NCI-H187 (cell line): ENCODE results near the gene POLR2F.
"Not testable (repeated sequence)": the region's sequence is repeated elsewhere in the genome, so short reads cannot be mapped to it uniquely, and the experiment has no call there.

Source experiments
- DNase-seq, 2 experiments: peaks; one replicate each; lab custom pipeline; 2025; lab: John Stamatoyannopoulos, UW

The POLR2F gene

GRCh38 chr22:37925330-37925729 lies 28.2 kb upstream of the POLR2F start:
- no peak for DNase-seq

DNA sequence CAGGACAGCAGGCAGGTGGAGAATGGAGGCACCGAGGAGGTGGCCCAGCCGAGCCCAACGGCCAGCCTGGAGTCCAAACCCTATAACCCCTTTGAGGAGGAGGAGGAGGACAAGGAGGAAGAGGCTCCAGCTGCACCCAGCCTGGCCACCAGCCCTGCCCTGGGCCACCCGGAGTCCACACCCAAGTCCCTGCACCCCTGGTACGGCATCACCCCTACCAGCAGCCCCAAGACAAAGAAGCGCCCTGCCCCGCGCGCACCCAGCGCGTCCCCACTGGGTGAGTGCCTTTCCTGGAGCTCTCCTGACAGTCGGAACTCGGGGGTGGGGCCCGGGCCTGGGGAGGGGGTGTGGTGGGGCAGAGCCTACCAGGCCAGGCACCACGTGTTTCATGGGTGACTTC lies 27.7 kb upstream of the POLR2F start:
- DNase-seq = no peak

DNA sequence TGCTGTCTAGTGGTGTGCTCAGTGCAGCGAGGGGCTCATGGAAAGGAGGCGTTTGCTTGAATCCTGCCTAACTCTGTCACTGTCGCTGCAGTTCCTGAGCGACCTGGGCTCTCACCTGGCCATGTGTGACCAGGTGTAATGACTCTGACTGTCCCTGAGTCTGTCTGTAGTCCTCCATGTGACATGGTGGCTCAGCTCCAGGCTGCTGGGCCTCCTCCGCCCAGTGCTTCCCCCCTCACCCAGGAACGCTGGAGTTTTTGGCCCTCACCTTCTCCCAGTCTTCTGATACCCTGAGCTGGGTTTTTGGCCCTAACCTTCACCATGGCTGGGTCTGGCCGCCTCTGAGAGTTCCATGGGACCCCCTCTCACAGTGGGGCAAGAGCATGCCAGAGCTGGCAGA lies 27.1 kb upstream of the POLR2F start:
- DNase-seq = no peak

- DNase-seq = no peak
These were observed 26.5 kb upstream of the POLR2F start for GRCh38 chr22:37926771-37927636.

DNA sequence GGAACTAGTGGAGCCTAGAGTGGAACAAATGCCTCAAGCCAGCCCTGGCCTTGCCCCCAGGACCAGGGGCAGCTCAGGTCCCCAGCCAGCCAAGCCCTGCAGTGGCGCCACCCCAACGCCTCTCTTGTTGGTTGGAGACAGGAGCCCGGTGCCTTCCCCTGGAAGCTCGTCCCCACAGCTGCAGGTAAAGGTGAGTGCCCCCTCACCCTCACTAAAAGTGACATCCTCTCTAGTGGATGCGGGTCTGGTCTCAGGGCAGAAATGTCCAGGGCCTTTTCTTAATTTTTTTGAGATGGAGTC lies 25.9 kb upstream of the POLR2F start:
- no peak for DNase-seq

- no peak for DNase-seq
These were observed 24.1 kb upstream of the POLR2F start for GRCh38 chr22:37929390-37929789.

DNA sequence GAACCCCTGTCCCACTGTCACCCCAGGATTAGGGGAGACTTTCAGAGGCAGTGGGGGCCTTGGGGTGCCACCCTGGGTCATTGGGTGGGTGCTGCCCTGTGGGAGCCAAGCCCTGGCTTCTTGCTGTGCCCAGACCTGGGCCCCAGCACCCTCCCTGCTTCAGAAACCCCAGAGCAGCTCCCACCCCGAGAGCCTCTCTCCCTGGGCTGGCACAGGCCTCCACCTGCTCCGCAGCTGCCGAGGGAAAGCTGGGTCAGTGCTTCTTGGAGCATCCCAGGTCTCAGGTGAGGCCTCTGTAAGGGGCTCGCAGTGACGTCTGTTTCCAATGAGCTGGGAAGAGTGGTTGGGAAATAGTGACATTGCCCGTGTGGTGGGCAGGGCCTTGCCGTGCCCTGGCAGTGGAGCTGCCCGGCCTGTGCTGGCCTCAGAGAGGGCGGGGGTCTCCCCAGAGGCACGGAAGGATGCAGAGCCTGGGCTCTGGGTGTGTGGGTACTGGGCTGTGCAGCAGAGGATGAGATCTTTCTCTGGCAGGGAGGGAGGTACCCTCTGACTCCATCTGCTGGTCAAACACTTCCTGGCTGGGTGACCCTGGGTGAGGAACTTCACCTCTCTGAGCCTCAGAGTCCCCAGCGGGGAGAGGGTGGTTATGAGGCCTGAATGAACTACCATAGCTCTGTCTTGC lies 23.1 kb upstream of the POLR2F start:
- DNase-seq = no peak

GRCh38 chr22:37930952-37931440 lies 22.5 kb upstream of the POLR2F start:
- no peak for DNase-seq

GRCh38 chr22:37931893-37932389 lies 21.6 kb upstream of the POLR2F start:
- DNase-seq = no peak

DNA sequence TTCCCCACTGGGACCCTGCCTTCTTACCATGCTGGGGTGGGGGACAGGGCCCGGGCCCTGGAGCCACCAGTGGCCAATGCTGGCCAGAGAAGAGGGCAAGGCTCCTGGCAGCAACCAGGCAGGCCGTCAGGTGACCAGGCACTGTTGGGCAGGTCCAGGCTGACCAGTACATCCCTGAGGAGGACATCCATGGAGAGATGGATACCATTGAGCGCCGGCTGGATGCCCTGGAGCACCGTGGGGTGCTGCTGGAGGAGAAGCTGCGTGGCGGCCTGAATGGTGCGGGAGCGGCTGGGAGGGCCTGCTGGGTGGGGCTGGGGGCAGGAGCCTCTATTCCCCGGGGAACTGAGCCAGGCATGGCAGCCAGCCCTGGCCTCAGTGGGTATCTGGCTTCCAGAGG lies 21.1 kb upstream of the POLR2F start:
- no peak for DNase-seq

DNA sequence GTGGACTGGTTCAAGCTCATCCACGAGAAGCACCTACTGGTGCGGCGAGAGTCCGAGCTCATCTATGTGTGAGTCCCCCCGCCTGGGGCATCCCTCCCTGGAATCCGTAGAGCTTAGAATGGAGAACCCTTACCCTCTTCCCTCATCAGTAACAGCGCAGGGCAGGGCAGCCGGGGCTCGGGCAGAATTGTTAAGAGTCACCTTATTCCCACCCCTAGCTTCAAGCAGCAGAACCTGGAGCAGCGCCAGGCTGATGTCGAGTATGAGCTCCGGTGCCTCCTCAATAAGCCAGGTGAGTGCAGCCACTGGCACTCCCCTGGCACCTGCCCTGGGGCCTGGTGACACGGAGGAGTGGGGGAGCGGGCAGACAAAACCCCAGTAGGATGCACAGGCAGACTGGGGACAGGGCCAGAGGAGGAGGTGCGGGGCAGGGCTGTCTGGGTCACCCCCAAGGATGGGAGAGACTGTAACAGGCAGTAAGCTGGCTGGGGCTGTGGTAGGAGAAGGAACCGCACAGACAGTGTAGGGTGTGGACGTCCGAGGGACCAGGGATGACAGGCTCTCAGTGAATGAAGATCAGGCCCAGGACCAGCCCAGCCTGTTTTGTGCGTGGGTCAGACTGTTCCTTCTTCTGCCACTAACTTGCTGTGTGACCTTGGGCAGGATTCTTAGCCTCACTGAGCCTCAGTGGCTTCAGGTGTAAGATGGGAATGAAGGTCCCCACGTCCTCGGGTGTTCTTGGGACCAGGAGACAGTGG lies 20.5 kb upstream of the POLR2F start:
- no peak for DNase-seq

DNA sequence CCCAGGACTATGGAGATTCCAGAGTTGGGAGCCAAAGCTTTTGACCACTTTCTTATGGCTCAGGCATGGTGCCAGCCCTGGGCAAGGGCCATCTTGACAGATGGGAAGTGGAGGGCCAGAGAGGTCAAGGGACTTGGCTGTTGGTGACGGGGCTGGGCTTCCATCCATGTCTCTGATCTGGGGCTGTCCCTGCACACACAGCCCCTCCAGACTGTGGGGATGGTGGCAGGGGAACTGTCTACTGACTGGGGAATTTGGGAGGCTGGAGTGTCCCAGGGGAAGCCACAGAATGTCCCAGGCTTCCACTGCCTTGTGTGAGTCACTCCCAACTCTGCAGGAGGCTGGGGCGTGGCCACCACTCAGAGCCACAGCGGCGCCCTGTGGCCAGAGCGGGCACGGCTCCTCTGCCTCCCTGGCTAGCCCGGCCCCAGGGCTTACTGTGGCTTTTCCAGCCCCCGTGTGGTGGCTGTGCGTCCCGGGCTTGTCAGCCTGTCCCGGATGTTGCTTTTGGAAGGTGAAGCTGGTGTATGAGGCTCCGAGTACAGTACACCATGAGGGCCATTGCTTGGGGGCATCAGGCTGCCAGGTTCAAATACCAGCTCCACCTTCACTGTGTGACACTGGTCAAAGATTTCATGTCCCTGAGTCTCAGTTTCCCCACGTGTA lies 19.7 kb upstream of the POLR2F start:
- DNase-seq = peak in 1 of 2 experiments; percentile 50

DNA sequence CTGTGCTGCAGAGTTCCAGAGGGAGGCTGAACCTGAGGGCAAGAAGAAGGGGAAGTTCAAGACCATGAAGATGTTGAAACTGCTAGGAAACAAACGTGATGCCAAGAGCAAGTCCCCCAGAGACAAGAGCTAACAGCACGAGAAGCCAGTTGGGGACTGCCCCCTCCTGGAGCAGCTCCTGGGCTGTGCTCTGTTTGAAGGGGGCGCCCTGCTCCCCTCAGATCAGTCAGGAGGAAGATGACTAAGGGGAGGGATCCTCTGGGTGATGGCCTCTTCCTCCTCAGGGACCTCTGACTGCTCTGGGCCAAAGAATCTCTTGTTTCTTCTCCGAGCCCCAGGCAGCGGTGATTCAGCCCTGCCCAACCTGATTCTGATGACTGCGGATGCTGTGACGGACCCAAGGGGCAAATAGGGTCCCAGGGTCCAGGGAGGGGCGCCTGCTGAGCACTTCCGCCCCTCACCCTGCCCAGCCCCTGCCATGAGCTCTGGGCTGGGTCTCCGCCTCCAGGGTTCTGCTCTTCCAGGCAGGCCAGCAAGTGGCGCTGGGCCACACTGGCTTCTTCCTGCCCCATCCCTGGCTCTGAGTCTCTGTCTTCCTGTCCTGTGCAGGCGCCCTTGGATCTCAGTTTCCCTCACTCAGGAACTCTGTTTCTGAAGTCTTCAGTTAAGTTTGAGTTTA lies 12.7 kb upstream of the POLR2F start:
- DNase-seq = no peak

DNA sequence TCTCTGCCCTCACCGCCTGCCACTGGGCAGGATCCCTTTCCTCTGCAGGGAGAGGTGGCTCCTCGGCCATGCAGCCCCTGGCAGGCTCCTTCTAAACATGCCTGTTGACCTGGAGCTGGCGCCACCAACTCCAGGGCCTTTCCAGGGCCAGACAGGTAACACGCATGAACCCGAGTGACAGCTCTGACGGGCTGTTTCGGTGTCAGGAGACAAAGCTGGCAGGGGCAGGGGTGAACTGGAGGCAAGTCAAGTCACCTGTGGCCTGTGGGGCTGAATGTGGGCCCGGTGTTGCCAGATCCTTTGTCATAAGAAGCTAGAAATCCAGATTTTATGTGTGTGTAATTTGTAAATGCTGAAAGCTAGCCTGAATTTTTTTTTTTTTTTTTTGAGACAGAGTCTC lies 11.4 kb upstream of the POLR2F start:
- DNase-seq = no peak

DNA sequence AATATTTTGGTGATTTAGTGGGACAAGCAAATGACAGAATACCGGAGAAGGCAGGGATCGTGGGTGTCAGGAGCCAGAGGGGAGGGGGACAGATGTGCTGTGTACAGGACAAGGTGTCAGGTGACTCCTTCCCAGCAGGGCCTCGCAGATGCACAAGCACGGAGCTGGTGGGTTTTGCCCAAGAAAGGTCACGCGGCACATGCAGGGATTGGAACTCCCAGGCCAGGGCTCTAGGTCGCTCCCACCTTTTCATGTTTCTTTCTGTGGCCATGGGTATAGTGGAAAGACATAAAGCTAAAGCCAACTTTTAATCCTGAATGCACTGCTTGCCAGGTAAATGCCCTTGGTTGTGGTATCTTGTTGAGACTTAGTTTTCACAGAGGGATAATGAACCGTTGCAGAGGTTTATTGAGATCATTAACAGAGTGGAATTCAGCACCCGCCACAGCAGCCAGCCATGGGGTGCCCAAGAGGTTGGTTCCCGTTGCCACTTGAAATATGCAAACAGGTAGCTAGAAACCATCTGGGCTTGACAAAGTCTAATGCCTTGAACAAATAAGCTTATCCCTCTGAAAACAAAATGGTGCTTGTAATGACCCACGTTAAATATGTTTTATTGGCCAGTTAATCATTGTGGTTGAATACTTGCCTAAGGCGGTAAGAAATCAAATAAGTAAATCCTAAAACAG lies 10.2 kb upstream of the POLR2F start:
- no peak for DNase-seq

DNA sequence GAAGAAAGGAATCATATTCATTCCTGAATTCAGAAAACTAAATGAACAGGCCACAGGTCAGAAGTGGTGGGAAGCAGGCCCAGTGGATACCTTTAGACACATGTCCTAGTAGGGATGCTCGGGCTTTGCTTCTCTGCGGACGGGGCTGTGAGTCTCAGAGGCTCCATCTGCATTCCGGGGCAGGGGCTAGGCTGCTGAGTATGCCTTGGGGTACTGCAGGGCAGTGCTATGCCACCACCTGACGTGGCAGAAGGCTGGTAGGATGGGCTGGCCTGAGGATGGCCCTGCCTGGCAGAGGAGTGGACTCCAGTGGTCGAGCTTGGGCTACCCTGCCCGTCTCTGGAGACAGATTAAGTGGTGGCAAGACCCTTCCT lies 9.7 kb upstream of the POLR2F start:
- DNase-seq = no peak

DNA sequence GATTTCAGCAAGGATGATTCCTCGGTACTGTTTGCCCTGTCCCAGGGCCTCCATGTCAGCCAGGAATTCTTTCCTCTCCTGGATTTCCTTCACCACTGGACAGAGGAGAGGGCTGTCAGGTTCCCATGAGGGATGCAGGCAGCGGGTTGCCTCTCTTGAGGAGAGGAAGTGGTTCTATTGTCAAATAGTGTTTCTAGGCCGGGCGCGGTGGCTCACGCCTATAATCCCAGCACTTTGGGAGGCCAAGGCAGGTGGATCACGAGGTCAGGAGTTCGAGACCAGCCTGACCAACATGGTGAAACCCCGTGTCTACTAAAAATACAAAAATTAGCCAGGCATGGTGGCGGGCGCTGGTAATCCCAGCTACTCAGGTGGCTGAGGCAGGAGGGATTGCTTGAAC lies 9.1 kb upstream of the POLR2F start:
- DNase-seq = not testable (repeated sequence)

DNA sequence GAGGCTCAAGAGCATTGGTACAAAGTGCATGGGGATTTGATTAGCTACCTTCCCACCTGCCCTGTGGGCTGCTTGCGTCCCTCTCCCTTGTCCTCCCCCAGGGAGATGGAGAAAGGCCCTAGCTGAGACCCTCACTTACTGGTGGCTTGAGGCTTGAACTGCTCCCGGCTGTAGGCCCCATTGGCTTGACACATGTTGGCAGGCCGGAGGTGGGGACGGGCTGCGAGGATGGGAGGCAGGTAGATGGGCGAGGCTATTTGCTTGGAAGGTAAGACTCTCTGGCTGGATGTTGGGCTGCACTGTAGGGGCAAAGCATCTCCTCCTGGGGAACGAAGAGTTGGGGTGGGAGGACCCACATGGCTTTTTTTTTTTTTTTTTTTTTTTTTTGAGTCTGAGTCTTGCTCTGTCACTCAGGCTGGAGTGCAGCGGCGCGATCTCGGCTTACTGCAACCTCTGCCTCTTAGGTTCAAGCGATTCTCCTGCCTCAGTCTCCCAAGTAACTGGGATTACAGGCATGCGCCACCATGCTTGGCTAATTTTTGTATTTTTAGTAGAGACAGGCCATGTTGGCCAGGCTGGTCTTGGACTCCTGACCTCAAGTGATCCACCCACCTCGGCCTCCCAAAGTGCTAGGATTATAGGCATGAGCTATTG lies 6.2 kb upstream of the POLR2F start:
- not testable (repeated sequence) for DNase-seq

DNA sequence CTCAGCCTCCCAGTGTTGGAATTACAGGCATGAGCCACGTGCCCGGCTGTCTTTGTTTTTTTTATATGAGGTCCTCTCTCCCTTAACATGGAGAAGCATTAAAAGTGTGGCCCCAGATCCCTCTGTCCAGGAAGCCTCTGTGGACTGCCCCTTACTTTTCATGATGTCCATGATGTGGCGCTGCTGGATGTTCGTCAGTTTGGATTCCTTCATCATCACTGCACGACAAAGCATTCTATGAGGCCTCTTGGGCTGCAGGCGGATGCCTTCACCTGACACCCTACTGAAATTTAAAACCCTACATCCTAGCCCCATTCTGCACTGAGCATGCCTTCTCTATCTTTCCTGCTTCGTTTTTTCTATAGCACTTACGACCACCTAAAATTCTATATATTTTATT lies 2.2 kb upstream of the POLR2F start:
- no peak for DNase-seq

DNA sequence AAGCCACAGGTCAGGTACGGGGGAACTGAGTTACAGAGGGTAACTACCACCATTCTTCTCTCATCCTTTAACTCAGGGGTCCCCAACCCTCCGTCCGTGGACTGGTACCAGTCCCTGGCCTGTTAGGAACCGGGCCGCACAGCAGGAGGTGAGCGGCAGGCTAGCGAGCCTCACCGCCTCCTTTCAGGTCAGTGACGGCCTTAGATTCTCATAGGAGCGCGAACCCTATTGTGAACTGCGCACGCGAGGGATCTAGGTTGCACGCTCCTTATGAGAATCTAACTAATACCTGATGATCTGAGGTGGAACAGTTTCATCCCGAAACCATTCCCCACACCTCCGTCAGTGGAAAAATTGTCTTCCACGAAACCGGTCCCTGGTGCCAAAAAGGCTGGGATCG lies 870 bp upstream of the POLR2F start:
- not testable (repeated sequence) for DNase-seq
